Stimulated activated CD8-positive, alpha-beta memory T cell treated with anti-CD3 and anti-CD28 coated beads, Interleukin-4, amount 100 ng/mL, for 24 hours (primary cell): ENCODE data around the gene DNAH8.
"Not testable (repeated sequence)": the region's sequence is repeated elsewhere in the genome, so short reads cannot be mapped to it uniquely, and the experiment has no call there.

Experiments
- DNase-seq: peaks from one replicate; pipeline ENCODE4 v3.0.0-alpha.2; 2020; ENCODE audit warnings: low read depth

DNAH8 gene

GRCh38 chr6:38750968-38751615 is 36.0 kb downstream of the DNAH8 start:
- no peak for DNase-seq

DNA sequence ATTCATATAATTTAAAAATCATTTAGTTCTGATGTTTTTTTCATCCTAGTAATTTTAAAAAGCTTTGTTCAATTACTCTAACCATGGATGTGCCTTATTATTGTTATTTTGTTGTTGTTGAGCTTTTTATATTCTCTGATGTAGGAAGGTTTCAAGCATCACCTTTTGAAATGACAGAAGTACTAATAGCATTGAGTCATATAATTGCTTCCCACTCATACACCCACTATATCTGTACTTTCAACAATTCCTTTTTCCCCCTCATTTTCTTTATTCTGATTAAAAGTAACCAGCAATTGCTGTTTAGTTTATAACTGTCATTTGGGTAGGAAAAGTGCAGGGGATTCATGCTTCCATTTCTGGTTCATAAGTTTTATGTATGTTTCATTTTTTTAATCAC is 38.6 kb downstream of the DNAH8 start:
- no peak for DNase-seq

DNA sequence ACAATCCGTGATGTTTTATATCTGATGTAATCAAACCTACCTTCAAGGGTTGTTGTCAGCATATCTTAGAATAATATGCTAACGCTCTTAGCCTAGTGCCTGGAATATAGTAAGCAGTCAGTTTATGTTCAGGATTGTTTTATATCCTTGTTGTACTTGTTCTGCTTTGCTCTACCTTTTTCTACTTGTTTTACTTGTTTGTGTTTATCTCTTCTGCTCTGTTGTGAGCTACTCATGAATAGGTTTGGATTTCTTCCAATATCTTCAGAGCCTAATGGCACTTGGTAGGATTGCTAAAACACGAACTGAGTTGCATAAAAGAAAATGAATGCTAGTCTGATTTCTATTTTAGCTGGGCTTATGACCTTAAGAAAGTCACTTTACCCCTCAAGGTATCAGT is 40.1 kb downstream of the DNAH8 start:
- no peak for DNase-seq

DNA sequence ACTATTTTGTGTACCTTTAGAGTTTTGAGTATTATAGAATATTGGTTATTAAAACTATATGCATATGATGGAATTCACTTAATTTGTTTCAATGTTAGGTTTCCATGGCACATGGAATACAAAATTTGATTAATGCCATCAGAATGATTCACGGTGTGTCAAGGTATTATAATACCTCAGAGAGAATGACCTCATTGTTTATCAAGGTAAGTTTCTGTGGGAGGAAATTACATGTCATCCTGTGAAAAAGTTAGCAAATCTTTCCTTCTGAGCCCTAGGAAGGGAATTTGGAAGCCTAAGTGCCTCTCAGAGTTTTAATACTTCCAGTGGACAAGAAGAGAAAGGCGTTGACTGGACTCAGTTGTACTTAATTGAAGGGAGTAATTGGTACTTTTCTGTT is 40.8 kb downstream of the DNAH8 start:
- no peak for DNase-seq

DNA sequence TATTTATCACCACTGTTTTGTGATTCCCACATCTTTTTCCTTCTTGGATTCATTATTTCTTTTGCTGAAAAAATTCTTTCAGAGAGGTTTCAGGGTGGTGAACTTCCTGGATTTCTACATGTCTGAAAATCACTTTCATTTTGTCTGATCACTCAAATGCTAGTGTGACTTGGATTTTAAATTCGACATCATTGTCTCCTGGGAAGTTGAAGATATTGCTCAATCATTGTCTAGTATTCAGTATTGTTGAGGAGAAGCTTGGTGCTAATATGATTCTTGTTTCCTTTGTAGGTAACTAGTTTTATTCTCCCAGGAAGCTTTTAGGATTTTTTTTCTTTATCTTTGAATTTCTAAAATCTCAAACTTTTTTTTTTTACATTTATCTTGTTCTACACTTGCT is 45.0 kb downstream of the DNAH8 start:
- DNase-seq = no peak

DNA sequence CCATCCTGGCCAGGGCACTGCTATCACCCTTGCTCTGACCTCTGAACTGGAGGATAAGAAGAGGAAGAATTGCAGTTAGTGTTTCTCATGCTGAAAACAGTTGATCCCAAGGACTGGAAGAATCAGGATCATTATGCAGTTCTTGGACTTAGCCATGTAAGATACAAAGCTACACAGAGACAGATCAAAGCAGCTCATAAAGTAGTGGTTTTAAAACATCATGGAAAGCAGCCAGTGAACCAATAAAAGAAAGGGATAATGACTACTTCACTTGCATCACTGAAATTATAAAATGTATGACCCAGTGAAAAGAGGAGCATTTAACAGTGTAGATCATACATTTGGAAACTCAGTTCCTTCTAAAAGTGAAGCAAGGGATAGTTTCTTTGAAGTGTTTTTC is 47.7 kb downstream of the DNAH8 start:
- DNase-seq = no peak

GRCh38 chr6:38767560-38767959 is 52.4 kb downstream of the DNAH8 start:
- DNase-seq = no peak

DNA sequence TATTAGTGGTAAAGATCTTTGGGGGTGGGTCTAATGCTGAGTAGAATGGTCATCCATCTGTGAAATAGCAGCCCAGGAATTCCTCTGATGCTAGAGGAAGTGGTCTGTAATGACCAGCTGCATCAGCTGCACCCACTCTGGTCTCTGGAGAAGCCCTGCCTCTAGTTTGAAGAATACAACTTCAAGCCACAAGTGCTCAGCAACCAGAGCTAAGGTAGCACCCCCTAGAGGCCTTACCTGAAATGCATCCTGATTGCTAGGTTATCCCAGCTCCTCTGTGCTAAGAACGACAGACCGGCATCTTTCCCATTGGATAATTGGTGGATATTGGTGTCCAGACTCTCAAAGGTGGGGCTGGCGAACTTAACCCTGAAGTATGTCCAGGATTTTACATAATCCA is 58.2 kb downstream of the DNAH8 start:
- DNase-seq = no peak

DNA sequence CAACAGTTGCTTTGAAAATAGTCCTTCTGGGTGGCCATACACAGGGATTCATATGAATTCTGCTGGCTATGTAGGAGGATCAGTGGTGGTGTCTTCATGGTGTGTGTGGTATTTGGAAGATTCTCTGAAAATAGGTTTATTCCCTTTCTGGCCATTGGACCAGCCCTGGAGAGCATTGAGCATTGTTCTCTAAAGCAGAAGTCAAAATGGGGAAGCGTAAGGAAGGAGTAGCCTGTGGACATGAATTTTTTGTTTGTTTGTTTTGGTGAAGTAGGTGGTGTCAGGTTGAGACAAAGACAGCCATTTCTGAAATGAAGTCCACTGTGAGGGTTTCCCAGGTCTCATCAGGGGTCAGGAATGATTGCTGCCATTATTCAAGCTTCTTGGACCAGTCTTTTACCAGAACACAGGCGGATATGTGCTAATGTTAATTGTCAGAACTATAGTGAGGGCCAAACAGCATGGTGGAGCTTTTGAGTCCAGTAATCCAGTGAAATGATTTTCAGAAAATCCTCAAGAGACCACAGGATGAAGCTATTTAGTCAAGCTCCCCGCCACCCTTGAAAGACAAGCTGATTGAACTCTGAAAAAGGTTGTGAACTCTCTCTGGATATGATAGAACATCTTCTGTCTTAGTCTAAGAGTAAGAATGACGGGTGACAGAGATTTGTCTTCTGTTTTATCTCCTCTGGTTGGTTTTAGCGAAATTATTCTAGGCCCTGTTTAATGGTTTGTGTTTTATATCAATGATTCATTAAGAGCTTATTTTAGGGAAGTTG is 60.0 kb downstream of the DNAH8 start:
- no peak for DNase-seq

- no peak for DNase-seq
Observed at GRCh38 chr6:38775870-38776269, 60.8 kb downstream of the DNAH8 start.

DNA sequence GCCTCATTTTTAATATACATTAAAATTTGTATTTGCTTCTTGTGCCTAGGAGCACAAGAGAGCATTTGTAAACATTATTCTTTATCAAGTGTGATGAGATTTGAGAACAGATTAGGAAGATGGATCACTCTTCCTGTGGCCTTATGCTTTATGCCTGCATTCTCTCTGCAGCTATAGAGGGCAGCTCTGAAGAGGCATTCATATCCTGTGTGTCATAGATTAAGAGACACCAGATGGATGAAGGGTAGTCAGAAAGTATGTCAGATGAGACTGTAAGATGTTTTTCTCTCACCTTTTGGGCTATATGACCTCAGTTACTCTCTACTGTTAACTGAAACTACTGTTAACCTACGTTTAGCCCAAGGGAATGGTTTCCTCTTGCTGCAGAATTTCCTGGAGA is 61.4 kb downstream of the DNAH8 start:
- DNase-seq = no peak

DNA sequence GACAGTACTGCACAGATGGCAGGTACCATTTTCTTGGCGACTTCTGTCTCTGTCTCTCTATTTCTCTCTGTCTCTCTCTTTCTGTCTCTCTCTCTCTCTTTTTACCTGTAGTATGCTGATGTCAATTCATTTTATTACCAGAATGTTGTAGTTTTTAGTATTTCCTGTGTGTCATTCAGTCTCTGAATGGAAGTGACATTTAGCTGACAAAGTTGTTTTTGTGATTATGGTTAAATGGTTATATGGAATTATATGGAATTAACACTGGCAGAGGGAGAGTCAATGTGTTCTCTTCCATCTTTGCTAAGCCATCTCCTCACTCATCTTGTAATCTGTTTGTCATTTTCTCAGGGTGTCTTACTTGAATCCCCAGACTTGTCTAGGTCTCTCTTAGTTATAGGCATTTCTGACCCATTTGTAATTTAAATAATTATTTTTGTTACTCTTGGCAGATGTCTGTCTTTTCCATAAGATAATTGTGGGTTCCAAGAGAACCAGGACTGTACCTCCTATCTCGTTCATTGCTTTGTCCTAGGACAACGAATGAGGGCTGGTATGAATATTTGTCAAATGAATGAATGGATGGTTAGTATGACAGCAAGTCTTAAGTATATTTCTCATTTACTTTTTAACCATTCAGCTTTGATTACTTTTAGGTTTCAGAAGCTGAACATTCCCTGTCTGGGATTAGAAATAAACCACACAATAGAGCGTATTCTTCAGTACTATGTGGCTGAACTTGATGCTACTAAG is 64.4 kb downstream of the DNAH8 start:
- no peak for DNase-seq

DNA sequence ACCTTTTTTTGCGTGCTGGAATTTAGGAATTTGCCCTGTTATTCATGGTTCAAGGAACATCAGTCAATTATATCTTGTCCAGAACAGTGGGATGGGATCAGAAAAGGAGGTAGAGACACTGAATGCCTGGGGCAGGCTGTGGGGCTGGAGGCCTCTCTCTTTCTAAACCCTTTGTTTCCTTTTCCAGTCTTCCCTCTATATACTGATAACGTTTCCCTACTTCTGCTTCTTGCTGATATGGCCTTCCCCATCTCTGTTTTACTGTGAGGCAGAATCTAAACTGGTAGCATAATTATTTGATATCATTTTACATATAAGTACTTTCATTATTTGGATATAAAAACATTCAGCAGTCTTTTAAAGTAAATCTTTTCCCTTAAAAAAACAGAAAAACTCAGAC is 67.5 kb downstream of the DNAH8 start:
- DNase-seq = no peak

- DNase-seq = no peak
Observed at GRCh38 chr6:38783443-38784228, 68.5 kb downstream of the DNAH8 start.

- DNase-seq = no peak
Observed at GRCh38 chr6:38784506-38785235, 69.6 kb downstream of the DNAH8 start.

- no peak for DNase-seq
Observed at GRCh38 chr6:38786486-38786885, 71.4 kb downstream of the DNAH8 start.

- no peak for DNase-seq
Observed at GRCh38 chr6:38789256-38789655, 74.1 kb downstream of the DNAH8 start.

- DNase-seq = no peak
Observed at GRCh38 chr6:38792356-38792755, 77.2 kb downstream of the DNAH8 start.

DNA sequence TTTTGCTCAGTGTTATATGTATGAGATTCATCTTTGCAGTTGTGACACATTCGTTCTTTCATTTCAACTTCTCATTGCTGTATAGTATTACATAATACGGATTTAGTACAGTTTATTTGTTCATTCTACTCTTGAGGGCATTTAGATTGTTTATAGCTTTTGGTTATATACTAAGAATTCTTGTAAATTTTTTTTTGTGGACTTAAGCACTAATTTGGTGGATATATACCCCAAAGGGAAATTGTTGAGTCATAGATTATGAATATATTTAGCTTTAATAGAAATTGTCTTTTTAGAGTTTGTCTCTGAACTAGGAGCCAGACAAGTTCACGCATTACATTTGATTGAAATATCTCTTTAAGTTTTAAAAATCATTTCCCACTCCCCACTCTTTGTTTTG is 79.6 kb downstream of the DNAH8 start:
- DNase-seq = no peak

DNA sequence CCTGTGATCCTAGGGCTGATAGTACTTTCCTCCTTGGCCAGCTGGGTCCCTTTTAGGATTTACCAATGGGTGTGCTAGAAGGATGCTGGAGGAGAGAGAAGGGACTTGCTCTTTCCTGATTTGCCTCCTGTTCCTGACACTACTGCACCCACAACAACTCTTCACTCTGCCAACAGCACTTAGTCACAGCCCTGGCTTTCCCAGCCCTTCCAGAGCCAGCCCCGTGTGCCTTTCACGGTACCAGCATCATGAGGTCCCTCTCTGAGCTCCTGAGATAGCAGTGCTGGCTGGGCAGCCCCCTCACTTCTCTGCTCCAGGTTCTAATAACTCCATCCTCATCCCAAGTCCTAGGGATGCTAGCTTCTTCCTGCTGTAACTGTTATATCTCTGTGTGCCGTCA is 80.9 kb downstream of the DNAH8 start:
- DNase-seq = no peak

DNA sequence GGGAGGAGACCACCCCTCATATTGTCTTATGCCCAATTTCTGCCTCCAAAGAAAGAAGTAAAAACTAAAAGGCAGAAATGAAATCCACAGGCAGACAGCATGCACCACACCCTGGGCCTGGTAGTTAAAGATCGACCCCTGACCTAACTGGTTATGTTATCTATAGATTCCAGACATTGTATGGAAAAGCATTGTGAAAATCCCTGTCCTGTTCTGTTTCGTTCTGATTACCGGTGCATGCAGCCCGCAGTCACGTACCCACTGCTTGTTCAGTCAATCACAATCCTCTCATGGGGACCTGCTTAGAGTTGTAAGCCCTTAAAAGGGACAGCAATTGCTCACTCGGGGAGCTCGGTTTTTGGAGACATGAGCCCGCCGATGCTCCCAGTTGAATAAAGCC is 81.3 kb downstream of the DNAH8 start:
- not testable (repeated sequence) for DNase-seq

- DNase-seq = no peak
Observed at GRCh38 chr6:38796850-38797249, 81.7 kb downstream of the DNAH8 start.
